ENCODE measurements around the gene RORB. TPM values are rescaled to one million over a fixed set of nuclear protein-coding genes. Genes with fewer than 3 reads are reported as not detected.

Gene RORB
- total and polyA plus RNA-seq, 4 donors: 0.40 to 3.9 (median 1.1) TPM

DNA sequence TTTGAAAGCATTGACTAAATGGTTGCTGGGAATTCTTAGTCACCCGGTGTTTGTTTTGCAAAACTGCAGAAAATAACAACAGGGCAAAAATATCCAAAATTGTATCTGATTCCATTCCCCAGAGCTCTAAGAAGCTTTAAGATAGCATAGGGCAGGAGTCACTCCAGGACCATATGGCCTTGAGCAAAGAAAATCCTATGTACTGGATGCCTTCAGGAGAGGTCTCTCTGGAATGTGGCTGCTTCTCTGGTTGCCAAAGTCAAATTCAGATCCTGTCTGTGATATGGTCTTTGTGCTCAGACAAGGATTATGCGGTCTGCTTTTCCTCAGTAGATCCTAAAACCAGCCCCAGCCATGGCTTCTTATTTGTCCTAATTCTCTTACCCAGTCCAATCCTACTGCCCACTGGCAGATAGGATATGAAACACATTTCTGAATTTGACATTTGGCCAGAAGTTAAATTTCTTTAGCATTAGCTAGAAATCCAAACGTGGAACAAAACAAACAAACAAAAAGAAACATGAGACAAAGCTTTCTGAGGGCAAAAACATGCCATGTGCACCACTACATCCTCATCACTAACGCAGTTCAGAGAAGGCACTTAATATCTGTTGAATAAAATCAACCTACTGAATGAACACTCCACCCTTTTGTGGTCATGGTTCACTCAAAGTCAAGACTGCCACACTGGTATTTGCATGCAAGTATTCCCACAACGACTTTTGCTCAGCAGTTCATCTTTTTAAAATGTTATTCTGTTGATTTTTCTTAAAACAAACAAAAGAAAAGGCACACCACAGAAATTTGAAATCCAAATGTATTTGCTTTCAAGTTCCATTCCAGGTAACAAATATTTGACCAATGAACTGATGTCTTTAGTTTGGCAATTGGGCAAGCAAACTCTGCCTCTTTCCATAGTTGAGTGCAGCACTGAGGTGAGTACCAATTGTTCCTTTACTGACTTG lies 224.8 kb downstream of the RORB start:
- WGBS, 2 donors: 67 to 77% methylated on average over 5 of the region's 5 CpGs
- Histone ChIP-seq H3K9me3 (ENCODE audit: control insufficient read depth in 4 of 4, insufficient read depth in 3 of 4, low read length in 3 of 4) (peaks cover 0 to 3% (median 0%) of the 10 kb centered on the region in 4 donors), H3K27me3 (ENCODE audit: control insufficient read depth in 3 of 3, insufficient read depth in 3 of 3, low read length in 2 of 3) (no peaks in the 10 kb centered on the region), H3K27ac (ENCODE audit: low read depth in 1 of 2, low read length in 1 of 2) (no peak overlapping the region), H3K9ac (ENCODE audit: insufficient read depth in 1 of 2, low read length in 2 of 2) (no peak overlapping the region), H3K4me3 (no peak overlapping the region), H3K36me3 (ENCODE audit: control insufficient read depth in 4 of 4, insufficient read depth in 4 of 4, low read length in 4 of 4) (no peaks in the 10 kb centered on the region), H3K4me1 (ENCODE audit: control insufficient read depth in 5 of 5, insufficient read depth in 5 of 5, low read length in 5 of 5) (no peaks in the 10 kb centered on the region)
- DNase-seq (no peak), ATAC-seq (ENCODE audit: insufficient read depth, low FRiP score) (no peak)
- TF ChIP-seq, protein P1, sequence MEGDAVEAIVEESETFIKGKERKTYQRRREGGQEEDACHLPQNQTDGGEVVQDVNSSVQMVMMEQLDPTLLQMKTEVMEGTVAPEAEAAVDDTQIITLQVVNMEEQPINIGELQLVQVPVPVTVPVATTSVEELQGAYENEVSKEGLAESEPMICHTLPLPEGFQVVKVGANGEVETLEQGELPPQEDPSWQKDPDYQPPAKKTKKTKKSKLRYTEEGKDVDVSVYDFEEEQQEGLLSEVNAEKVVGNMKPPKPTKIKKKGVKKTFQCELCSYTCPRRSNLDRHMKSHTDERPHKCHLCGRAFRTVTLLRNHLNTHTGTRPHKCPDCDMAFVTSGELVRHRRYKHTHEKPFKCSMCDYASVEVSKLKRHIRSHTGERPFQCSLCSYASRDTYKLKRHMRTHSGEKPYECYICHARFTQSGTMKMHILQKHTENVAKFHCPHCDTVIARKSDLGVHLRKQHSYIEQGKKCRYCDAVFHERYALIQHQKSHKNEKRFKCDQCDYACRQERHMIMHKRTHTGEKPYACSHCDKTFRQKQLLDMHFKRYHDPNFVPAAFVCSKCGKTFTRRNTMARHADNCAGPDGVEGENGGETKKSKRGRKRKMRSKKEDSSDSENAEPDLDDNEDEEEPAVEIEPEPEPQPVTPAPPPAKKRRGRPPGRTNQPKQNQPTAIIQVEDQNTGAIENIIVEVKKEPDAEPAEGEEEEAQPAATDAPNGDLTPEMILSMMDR (IDR thresholded peaks at IDR 0.05; ENCODE audit: control extremely low read depth, extremely low read depth): no peak

GRCh38 chr9:74724317-74724716 lies 227.2 kb downstream of the RORB start:
- Histone ChIP-seq H3K4me3 (no peak overlapping the region), H3K36me3 (ENCODE audit: control insufficient read depth in 4 of 4, insufficient read depth in 4 of 4, low read length in 4 of 4) (no peaks in the 10 kb centered on the region), H3K4me1 (ENCODE audit: control insufficient read depth in 5 of 5, insufficient read depth in 5 of 5, low read length in 5 of 5) (peaks cover 0 to 6% (median 0%) of the 10 kb centered on the region in 5 donors), H3K9ac (ENCODE audit: insufficient read depth in 1 of 2, low read length in 2 of 2) (no peak overlapping the region), H3K9me3 (ENCODE audit: control insufficient read depth in 4 of 4, insufficient read depth in 3 of 4, low read length in 3 of 4) (peaks cover 0 to 3% (median 0%) of the 10 kb centered on the region in 4 donors), H3K27ac (ENCODE audit: low read depth in 1 of 2, low read length in 1 of 2) (no peak overlapping the region), H3K27me3 (ENCODE audit: control insufficient read depth in 3 of 3, insufficient read depth in 3 of 3, low read length in 2 of 3) (no peaks in the 10 kb centered on the region)
- WGBS, 2 donors: 76 to 83% methylated on average over 5 of the region's 5 CpGs
- TF ChIP-seq, protein P1 (IDR thresholded peaks at IDR 0.05; ENCODE audit: control extremely low read depth, extremely low read depth): no peak
- no peak for DNase-seq
- ATAC-seq (ENCODE audit: insufficient read depth, low FRiP score): no peak

DNA sequence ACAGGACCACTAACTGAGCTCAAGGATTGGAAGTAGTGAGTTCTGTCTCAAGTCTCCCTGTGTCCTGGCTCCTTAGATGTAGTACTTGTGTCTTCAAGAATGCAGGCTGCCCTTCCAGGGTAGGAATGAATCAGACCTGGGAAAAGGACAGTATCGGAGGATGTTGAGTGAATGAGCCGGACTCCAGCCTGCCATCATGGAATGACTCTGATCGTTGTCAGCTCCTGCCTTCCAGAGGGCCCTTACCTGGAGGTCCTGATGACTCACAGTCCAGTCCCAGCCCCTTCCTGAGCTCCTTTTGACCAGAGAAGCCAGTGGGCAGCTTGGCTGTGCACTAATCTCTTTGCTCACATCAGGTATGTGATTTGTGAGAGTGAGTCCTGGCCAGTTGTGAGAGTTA lies 229.4 kb downstream of the RORB start:
- H3K36me3 ChIP-seq (ENCODE audit: control insufficient read depth in 4 of 4, insufficient read depth in 4 of 4, low read length in 4 of 4): no peaks in the 10 kb centered on the region
- peaks cover 0 to 3% (median 0%) of the 10 kb centered on the region in 4 donors for H3K9me3 ChIP-seq (ENCODE audit: control insufficient read depth in 4 of 4, insufficient read depth in 3 of 4, low read length in 3 of 4)
- DNase-seq (no peak), ATAC-seq (ENCODE audit: insufficient read depth, low FRiP score) (no peak)
- no peak overlapping the region for H3K27ac ChIP-seq (ENCODE audit: low read depth in 1 of 2, low read length in 1 of 2)
- TF ChIP-seq, protein P1 (IDR thresholded peaks at IDR 0.05; ENCODE audit: control extremely low read depth, extremely low read depth): no peak
- no peaks in the 10 kb centered on the region for H3K27me3 ChIP-seq (ENCODE audit: control insufficient read depth in 3 of 3, insufficient read depth in 3 of 3, low read length in 2 of 3)
- no peak overlapping the region for H3K9ac ChIP-seq (ENCODE audit: insufficient read depth in 1 of 2, low read length in 2 of 2)
- H3K4me3 ChIP-seq: no peak overlapping the region
- H3K4me1 ChIP-seq (ENCODE audit: control insufficient read depth in 5 of 5, insufficient read depth in 5 of 5, low read length in 5 of 5): peaks cover 0 to 6% (median 0%) of the 10 kb centered on the region in 5 donors
- 96% methylated on average over 3 of the region's 3 CpGs for WGBS, 2 donors

Data from lung (tissue), 12 donors.